GM12865 (cell line): ENCODE results near the gene POLR2E.

Experiments used
- DNase-seq: peaks from one replicate; pipeline ENCODE4 v3.0.0; 2010; ENCODE audit warnings: low read depth
- H3K4me3 ChIP-seq: 2 replicates; pipeline ENCODE4 v1.5.1; 2011; ENCODE audit warnings: mild to moderate bottlenecking, low read depth, low read length, control low read depth
- TF ChIP-seq, protein P1 (sequence below): IDR thresholded peaks from 2 replicates; pipeline ENCODE4 v1.5.1; 2011; ENCODE audit warnings: low read length, control low read depth, low read depth, inconsistent platforms; ENCODE audit not compliant: insufficient read depth; ENCODE audit errors: missing control alignments

The POLR2E gene

DNA sequence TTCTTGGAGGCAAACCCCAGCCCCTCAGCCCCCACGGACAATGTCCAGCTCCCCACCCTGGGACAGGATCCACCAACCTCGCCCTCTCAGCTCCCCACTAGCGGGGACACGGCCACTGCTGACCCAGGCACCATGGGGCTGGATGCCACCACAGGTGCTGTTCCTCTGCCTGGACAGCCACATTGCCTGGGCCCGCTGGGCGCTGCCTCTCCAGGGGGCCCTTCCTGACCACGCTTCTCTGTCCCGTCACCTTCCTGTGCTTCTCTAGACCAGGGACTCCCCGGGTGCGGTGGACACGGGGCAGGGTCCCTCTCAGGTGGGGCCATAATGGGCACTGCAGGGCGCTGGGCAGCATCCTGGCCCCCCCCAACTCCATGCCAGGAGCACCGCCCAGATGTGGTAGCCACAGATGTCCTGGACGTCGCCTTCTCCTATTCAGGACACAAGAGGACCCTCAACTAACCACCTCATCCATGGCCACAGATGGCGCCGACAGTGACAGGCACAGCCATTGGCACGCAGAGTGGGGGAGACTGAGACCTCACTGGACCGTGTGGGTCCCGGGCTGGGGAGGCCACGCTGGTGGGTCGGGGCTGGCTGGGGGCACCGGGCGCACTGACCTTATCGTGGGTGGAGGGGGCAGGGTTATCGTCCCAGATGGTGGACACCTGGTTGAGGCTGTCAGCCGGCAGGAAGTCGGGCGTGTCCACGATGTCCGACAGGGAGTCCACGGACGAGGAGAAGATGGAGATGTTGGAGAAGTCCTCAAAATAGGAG lies 32.0 kb upstream of the POLR2E start:
- H3K4me3 ChIP-seq: no peak overlapping the region
- DNase-seq: no peak
- TF ChIP-seq, protein P1, sequence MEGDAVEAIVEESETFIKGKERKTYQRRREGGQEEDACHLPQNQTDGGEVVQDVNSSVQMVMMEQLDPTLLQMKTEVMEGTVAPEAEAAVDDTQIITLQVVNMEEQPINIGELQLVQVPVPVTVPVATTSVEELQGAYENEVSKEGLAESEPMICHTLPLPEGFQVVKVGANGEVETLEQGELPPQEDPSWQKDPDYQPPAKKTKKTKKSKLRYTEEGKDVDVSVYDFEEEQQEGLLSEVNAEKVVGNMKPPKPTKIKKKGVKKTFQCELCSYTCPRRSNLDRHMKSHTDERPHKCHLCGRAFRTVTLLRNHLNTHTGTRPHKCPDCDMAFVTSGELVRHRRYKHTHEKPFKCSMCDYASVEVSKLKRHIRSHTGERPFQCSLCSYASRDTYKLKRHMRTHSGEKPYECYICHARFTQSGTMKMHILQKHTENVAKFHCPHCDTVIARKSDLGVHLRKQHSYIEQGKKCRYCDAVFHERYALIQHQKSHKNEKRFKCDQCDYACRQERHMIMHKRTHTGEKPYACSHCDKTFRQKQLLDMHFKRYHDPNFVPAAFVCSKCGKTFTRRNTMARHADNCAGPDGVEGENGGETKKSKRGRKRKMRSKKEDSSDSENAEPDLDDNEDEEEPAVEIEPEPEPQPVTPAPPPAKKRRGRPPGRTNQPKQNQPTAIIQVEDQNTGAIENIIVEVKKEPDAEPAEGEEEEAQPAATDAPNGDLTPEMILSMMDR: no peak

DNA sequence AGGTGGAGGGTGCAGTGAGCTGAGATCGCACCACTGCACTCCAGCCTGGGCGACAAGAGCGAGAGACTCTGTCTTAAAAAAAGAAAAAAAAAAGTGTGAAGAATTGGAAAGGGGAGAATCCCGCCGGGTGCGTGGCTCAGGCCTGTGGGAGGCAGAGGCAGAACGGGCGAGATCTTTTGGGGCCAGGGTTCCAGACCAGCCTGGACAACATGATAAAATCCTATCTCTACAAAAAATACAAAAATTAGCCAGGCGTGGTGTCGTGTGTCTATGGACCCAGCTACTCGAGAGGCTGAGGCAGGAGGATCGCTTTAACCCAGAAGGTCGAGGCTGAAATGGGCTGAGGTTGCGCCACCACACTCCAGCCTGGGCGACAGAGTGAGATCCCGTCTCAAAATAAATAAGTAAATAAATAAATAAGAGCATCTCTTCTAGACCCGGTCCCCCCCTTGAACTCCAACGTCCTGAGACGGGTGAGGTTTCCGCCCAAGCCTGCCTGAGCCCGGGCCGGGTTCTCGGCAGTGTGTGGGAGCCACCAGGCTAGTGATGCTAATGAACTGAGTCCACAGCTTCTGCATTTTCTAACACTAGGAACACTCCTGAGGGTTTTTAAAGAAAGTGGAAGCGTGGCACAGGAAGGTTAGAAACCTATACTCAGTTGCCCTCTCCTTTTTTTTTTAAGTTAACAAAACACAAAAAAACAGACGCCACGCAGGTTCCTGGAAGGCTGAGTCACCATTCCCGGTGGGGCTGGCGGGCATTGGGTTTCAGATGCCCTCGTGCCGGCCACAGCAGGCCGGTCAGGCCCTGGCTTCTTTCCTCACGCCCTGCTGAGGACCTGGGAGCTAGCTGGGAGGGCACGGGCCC lies 30.7 kb upstream of the POLR2E start:
- DNase-seq: no peak
- TF ChIP-seq, protein P1: no peak

DNA sequence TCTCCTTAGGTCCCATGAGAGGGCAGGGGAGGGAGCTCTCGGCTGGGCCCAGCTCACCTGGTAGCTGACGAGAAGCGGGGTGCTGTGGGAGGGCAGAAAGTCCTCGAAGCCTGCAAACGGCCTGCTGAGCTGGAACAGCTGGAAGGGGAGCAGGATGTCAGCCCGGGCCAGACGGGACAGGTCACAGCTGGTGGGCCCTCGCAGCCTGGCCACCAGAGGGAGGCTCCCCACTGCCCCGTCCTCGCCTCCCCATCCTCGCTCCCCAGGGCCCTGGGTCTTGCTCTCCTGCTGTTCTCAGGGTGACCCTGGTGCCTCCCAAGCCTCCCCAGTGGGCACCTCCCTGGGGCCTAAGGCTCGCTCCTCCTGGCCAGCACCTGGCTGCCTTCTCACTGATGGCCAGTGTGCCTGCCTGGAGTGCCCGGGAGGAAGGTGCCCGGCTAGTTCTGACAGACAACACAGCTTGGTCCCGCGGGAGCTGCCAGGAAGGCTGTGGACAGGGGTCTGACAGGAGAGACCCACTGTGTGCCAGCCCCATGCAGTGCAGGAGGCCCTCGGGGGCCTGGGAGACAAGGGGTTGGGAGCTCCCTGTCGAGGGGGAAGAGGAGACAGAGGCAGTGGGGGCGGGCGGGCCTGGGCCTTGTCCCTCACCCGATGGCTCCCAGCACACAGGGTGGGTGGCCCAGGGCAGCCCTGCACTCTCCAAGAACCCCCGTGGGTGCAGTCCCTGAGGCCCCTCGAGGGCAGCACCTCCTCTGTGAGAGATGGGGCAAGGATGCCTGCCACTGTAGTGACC lies 28.9 kb upstream of the POLR2E start:
- H3K4me3 ChIP-seq: no peak overlapping the region
- TF ChIP-seq, protein P1: no peak

More for the DNA sequence above, 30.7 kb upstream of the POLR2E start:
- no peak overlapping the region for H3K4me3 ChIP-seq

DNA sequence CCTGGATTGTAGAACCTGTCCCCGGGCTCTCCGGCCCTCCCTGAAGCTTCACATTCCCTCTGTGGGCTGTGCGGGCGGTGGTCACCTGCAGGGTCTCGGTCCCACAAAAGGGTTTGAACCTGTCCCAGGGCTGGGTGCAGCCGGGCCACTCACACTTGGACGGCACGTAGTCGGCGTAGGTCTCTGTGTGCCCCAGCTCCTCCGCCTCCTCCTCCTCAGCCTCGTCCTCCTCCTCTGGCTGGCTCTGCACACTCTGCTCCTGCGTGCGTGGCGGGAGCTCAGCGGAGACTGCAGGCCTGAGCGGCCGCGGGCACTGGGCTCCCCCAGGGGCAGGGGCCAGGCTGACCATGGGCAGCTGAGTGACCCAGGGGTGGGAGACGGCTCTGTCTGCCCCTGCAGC lies 28.2 kb upstream of the POLR2E start:
- TF ChIP-seq, protein P1: no peak
- DNase-seq: no peak
- H3K4me3 ChIP-seq: no peak overlapping the region

More for the DNA sequence above, 28.9 kb upstream of the POLR2E start:
- DNase-seq: no peak

DNA sequence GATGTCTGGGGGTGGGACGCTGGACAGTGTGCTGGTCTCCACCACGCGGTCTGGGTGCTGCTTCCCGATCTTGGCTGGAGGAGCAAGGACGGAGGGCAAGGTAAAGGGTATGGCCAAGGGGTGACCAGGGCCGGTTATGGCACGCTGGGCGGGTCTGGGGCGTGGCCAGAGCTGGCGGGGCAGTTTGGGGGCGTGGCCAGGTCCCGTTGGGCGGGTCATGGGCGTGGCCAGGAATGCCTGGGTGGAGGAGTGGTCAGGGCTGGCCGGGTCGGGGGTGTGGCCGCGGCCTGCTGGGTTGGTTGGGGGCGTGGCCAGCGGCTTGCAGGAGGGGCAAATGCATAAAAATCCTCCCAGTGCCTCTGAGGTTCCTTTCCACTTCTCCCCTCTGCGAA lies 27.8 kb upstream of the POLR2E start:
- TF ChIP-seq, protein P1: no peak
- no peak overlapping the region for H3K4me3 ChIP-seq
- peak; percentile 91 for DNase-seq

DNA sequence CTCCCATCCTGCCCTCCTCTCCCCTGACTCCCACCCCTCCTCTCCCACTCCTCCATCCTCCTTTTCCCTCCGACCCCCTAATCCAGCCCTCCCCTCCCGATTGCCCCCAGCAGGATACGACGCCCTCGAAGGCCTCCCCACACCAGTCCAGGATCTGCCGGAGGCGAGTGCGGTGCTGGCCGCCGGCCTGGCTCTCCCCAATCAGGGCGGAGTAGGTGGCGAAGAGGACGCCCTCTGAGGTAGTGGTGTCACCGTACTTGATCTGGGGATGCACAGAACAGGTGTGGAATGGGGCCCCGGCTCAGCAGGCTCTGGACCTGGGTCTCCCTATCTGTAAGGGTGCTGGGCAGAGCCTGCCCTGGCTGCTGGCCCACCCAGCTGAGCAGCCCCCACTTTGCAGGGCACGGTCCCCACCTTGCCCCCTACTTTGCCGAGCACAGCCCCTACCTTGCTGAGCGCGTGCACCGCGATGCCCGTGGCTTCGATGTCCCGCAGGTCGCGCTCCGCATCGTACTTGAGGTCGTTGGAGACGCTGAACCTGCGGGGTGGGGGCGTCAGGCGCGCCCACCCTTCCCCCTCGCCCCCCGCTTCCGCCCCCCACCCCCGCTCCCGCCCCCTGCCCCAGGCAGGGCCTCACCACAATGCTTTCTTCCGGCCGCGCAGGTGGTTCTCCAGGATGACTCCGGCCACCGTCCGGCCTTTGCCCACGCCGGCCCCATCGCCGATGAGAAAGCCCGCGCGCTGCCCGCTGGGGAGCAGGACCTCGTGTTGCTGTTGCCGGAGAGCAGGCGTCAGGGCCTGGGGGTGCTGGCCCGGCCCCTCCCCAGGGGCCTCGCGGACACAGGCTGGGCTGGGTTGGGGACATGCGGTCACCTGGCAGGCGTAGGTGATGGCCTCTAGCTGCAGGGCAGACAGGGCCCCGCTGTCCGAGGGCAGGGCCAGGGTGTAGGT lies 27.1 kb upstream of the POLR2E start:
- DNase-seq: no peak
- H3K4me3 ChIP-seq: no peak overlapping the region
- TF ChIP-seq, protein P1: no peak
